Endothelial cell of umbilical vein (primary cell): ENCODE data around the gene ASXL1.

Source experiments
- GATA2 ChIP-seq: IDR thresholded peaks from 2 replicates; pipeline ENCODE4 v1.7.0; 2011; ENCODE audit warnings: low read depth, mild to moderate bottlenecking, moderate library complexity, mixed read lengths, low read length; ENCODE audit not compliant: insufficient read length, insufficient read depth
- TF ChIP-seq, protein P1 (sequence below), 2 donors: IDR thresholded peaks; 1 replicate in 1 of 2; 2 replicates in 1 of 2; pipeline ENCODE4 v1.5.1; 2011; ENCODE audit warnings: low read length in 2 of 2, mild to moderate bottlenecking in 2 of 2, moderate library complexity in 2 of 2, control low read depth in 1 of 2, inconsistent platforms in 1 of 2, low read depth in 1 of 2; ENCODE audit not compliant: insufficient read depth in 1 of 2; ENCODE audit errors: extremely low read depth in 1 of 2

DNA sequence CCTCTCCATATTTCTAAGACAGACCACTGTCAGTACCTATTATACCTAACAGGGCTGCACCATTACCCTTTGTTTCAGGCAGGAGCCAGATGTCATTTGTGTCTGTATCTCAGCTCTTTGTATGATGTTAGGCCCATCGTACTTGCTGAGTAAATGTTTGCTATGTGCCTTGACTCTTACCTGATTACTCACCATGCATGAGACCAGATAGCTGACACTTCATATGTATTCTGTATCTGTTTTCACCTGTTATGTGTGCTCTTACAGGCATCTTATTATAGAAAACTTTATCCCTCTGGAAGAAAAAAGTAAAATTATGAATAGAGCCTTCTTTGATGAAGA, 31.7 kb upstream of the ASXL1 start:
- TF ChIP-seq, protein P1, sequence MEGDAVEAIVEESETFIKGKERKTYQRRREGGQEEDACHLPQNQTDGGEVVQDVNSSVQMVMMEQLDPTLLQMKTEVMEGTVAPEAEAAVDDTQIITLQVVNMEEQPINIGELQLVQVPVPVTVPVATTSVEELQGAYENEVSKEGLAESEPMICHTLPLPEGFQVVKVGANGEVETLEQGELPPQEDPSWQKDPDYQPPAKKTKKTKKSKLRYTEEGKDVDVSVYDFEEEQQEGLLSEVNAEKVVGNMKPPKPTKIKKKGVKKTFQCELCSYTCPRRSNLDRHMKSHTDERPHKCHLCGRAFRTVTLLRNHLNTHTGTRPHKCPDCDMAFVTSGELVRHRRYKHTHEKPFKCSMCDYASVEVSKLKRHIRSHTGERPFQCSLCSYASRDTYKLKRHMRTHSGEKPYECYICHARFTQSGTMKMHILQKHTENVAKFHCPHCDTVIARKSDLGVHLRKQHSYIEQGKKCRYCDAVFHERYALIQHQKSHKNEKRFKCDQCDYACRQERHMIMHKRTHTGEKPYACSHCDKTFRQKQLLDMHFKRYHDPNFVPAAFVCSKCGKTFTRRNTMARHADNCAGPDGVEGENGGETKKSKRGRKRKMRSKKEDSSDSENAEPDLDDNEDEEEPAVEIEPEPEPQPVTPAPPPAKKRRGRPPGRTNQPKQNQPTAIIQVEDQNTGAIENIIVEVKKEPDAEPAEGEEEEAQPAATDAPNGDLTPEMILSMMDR (IDR thresholded peaks at IDR 0.05; ENCODE audit: extremely low read depth in 1 of 2, insufficient read depth in 1 of 2, low read depth in 1 of 2, low read length in 2 of 2) = no peak
- TF ChIP-seq GATA2 = no peak
